ENCODE results near the gene PRKCA.
"Not testable (repeated sequence)": the region's sequence is repeated elsewhere in the genome, so short reads cannot be mapped to it uniquely, and the experiment has no call there.

PRKCA gene

GRCh38 chr17:66472123-66472522, 169.7 kb downstream of the PRKCA start:
- Histone ChIP-seq H3K27me3 (ENCODE audit: insufficient read depth, poor library complexity, severe bottlenecking) (no peaks in the 10 kb centered on the region), H3K36me3 (ENCODE audit: low read depth) (no peaks in the 10 kb centered on the region), H3K27ac (ENCODE audit: poor library complexity, severe bottlenecking) (no peak overlapping the region), H3K9me3 (ENCODE audit: severe bottlenecking) (no peaks in the 10 kb centered on the region), H3K4me3 (ENCODE audit: severe bottlenecking) (no peak overlapping the region), H3K4me1 (ENCODE audit: insufficient read depth, poor library complexity, severe bottlenecking) (peaks cover 40% of the 10 kb centered on the region)
- DNase-seq (ENCODE audit: low spot score) (no peak), ATAC-seq (ENCODE audit: low read depth) (no peak)
- TF ChIP-seq CTCF (IDR thresholded peaks at IDR 0.05; ENCODE audit: poor library complexity, severe bottlenecking) = no peak

- ATAC-seq (ENCODE audit: low read depth) = no peak
- H3K27me3 ChIP-seq (ENCODE audit: insufficient read depth, poor library complexity, severe bottlenecking) = no peaks in the 10 kb centered on the region
- no peaks in the 10 kb centered on the region for H3K36me3 ChIP-seq (ENCODE audit: low read depth)
- H3K9me3 ChIP-seq (ENCODE audit: severe bottlenecking) = no peaks in the 10 kb centered on the region
- no peak overlapping the region for H3K4me3 ChIP-seq (ENCODE audit: severe bottlenecking)
- DNase-seq (ENCODE audit: low spot score) = no peak
- no peak overlapping the region for H3K27ac ChIP-seq (ENCODE audit: poor library complexity, severe bottlenecking)
- H3K4me1 ChIP-seq (ENCODE audit: insufficient read depth, poor library complexity, severe bottlenecking) = peaks cover 19% of the 10 kb centered on the region
- no peak for TF ChIP-seq CTCF (IDR thresholded peaks at IDR 0.05; ENCODE audit: poor library complexity, severe bottlenecking)
Measured at GRCh38 chr17:66474258-66474657, 171.8 kb downstream of the PRKCA start.

GRCh38 chr17:66474806-66475497, 172.5 kb downstream of the PRKCA start:
- H3K9me3 ChIP-seq (ENCODE audit: severe bottlenecking) = no peaks in the 10 kb centered on the region
- no peak overlapping the region for H3K4me3 ChIP-seq (ENCODE audit: severe bottlenecking)
- H3K36me3 ChIP-seq (ENCODE audit: low read depth) = no peaks in the 10 kb centered on the region
- DNase-seq (ENCODE audit: low spot score) (no peak), ATAC-seq (ENCODE audit: low read depth) (peak; percentile 75)
- peaks cover 16% of the 10 kb centered on the region for H3K4me1 ChIP-seq (ENCODE audit: insufficient read depth, poor library complexity, severe bottlenecking)
- no peak overlapping the region for H3K27ac ChIP-seq (ENCODE audit: poor library complexity, severe bottlenecking)
- H3K27me3 ChIP-seq (ENCODE audit: insufficient read depth, poor library complexity, severe bottlenecking) = no peaks in the 10 kb centered on the region
- no peak for TF ChIP-seq CTCF (IDR thresholded peaks at IDR 0.05; ENCODE audit: poor library complexity, severe bottlenecking)

- Histone ChIP-seq H3K4me1 (ENCODE audit: insufficient read depth, poor library complexity, severe bottlenecking) (peaks cover 16% of the 10 kb centered on the region), H3K4me3 (ENCODE audit: severe bottlenecking) (no peak overlapping the region), H3K27me3 (ENCODE audit: insufficient read depth, poor library complexity, severe bottlenecking) (no peaks in the 10 kb centered on the region), H3K36me3 (ENCODE audit: low read depth) (no peaks in the 10 kb centered on the region), H3K9me3 (ENCODE audit: severe bottlenecking) (no peaks in the 10 kb centered on the region), H3K27ac (ENCODE audit: poor library complexity, severe bottlenecking) (no peak overlapping the region)
- ATAC-seq (ENCODE audit: low read depth) (no peak), DNase-seq (ENCODE audit: low spot score) (no peak)
- TF ChIP-seq CTCF (IDR thresholded peaks at IDR 0.05; ENCODE audit: poor library complexity, severe bottlenecking) = no peak
Measured at GRCh38 chr17:66476014-66476413, 173.6 kb downstream of the PRKCA start.

GRCh38 chr17:66477615-66478283, 175.3 kb downstream of the PRKCA start:
- H3K9me3 ChIP-seq (ENCODE audit: severe bottlenecking) = no peaks in the 10 kb centered on the region
- no peak overlapping the region for H3K27ac ChIP-seq (ENCODE audit: poor library complexity, severe bottlenecking)
- H3K4me3 ChIP-seq (ENCODE audit: severe bottlenecking) = no peak overlapping the region
- H3K27me3 ChIP-seq (ENCODE audit: insufficient read depth, poor library complexity, severe bottlenecking) = no peaks in the 10 kb centered on the region
- ATAC-seq (ENCODE audit: low read depth) = no peak
- no peak for DNase-seq (ENCODE audit: low spot score)
- H3K36me3 ChIP-seq (ENCODE audit: low read depth) = no peaks in the 10 kb centered on the region
- TF ChIP-seq CTCF (IDR thresholded peaks at IDR 0.05; ENCODE audit: poor library complexity, severe bottlenecking) = no peak
- H3K4me1 ChIP-seq (ENCODE audit: insufficient read depth, poor library complexity, severe bottlenecking) = peaks cover 16% of the 10 kb centered on the region

- not testable (repeated sequence) for DNase-seq (ENCODE audit: low spot score); H3K27me3 ChIP-seq (ENCODE audit: insufficient read depth, poor library complexity, severe bottlenecking); ATAC-seq (ENCODE audit: low read depth); H3K4me3 ChIP-seq (ENCODE audit: severe bottlenecking); H3K36me3 ChIP-seq (ENCODE audit: low read depth); H3K27ac ChIP-seq (ENCODE audit: poor library complexity, severe bottlenecking); H3K9me3 ChIP-seq (ENCODE audit: severe bottlenecking)
- H3K4me1 ChIP-seq (ENCODE audit: insufficient read depth, poor library complexity, severe bottlenecking) = peaks cover 12% of the 10 kb centered on the region
Measured at GRCh38 chr17:66479230-66479889, 176.9 kb downstream of the PRKCA start.

All from RWPE2 (cell line).